GM19438 (cell line): ENCODE measurements around the gene MBNL1.
"Not testable (repeated sequence)": the region's sequence is repeated elsewhere in the genome, so short reads cannot be mapped to it uniquely, and the experiment has no call there.

Source experiments
- ATAC-seq: cut with Tn5 transposase; IDR thresholded peaks from one replicate; pipeline ENCODE4 v1.9.1; 2021; ENCODE audit warnings: low read depth; ENCODE audit not compliant: unreplicated experiment

MBNL1 gene

GRCh38 chr3:152367192-152367591 lies 98.5 kb downstream of the MBNL1 start:
- not testable (repeated sequence) for ATAC-seq

DNA sequence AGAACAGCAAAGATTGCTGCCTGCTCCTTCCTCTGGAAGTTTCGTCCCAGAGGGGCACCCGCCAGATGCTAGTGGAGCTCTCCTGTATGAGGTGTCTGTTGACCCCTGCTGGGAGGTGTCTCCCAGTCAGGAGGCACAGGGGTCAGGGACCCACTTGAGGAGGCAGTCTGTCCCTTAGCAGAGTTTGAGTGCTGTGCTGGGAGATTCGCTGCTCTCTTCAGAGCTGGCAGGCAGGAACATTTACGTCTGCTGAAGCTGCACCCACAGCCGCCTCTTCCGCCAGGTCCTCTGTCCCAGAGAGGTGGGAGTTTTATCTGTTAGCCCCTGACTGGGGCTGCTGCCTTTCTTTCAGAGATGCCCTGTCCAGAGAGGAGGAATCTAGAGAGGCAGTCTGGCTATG lies 103.9 kb downstream of the MBNL1 start:
- not testable (repeated sequence) for ATAC-seq

DNA sequence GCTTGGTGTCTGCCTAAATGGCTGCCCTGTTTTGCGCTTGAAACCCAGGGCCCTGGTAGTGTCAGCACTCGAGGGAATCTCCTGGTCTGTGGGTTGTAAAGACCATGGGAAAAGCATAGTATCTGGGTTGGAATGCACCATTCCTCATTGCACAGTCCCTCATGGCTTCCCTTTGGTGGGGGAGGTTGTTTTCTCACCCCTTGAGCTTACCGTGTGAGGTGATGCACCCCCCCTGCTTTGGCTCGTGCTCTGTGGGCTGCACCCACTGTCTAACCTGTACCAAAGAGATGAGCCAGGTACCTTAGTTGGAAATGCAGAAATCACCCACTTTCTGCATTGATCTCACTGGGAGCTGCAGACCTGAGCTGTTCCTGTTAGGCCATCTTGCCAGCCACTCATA lies 104.7 kb downstream of the MBNL1 start:
- no peak for ATAC-seq

- no peak for ATAC-seq
These were observed 105.7 kb downstream of the MBNL1 start for GRCh38 chr3:152374262-152374990.

- ATAC-seq, result no peak
These were observed 106.8 kb downstream of the MBNL1 start for GRCh38 chr3:152375546-152375945.

DNA sequence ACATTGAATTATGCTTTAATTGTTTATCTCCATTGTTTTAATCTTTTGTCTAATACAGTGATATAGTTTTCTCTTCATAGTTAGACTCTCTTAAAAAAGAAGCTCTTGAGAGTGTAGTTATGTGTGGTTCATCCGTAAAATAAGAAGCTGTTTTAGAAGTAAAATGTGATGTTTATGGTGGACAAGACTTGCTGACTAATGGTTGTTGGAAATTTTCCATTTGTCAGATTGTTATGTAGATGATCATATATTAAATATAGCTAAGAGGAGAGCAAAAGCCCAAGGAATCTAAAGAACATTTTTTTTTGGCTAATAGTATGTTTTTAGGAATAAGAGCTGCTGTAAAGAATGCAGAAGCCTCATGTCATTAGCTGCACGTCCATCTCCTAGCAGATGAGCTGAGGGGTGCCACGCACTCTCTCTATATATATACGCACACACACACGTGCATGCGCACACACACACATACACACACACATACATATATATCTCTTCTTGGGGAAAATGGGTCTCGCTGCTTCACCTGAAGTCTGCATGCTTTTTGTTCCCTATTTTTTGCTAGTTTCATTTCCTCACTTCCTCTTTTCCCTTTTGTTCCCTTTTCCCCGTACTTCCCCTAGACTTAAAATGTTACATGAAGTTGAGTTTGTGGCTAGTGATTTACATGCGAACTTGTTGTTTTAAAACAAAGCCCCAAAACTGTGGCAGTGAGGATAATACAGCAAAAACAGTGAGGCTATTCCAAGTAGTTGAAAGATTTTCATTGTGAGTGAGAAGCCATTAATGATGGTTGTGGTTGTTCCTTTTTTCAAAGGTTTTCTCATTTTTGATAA lies 107.8 kb downstream of the MBNL1 start:
- ATAC-seq, result peak; percentile 81

- peak; percentile 7 for ATAC-seq
These were observed 108.4 kb downstream of the MBNL1 start for GRCh38 chr3:152377184-152377570.

- ATAC-seq, result no peak
These were observed 110.8 kb downstream of the MBNL1 start for GRCh38 chr3:152379415-152380042.

DNA sequence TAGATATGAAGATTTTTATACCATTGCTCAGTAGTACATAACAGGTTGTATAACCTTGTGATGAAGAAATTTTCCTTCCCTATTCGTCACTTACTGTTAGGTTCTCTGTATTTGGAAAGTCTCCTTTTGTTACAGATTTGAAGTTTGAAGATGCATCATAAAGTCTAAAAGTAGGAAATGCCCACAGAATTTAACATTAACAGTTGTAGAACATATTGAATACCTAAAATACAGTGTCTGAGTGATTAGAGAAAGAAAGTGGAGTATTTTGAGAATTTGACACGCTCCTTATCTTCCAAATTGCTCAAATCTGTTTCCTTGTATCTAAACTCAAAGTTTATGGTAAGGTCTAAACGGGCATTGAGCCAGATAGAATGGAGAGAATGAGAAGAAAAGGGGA lies 111.3 kb downstream of the MBNL1 start:
- no peak for ATAC-seq

GRCh38 chr3:152381881-152382295 lies 113.2 kb downstream of the MBNL1 start:
- no peak for ATAC-seq

- no peak for ATAC-seq
These were observed 113.8 kb downstream of the MBNL1 start for GRCh38 chr3:152382312-152383135.

- no peak for ATAC-seq
These were observed 114.4 kb downstream of the MBNL1 start for GRCh38 chr3:152383136-152383606.

- ATAC-seq, result no peak
These were observed 115.7 kb downstream of the MBNL1 start for GRCh38 chr3:152384412-152384811.

DNA sequence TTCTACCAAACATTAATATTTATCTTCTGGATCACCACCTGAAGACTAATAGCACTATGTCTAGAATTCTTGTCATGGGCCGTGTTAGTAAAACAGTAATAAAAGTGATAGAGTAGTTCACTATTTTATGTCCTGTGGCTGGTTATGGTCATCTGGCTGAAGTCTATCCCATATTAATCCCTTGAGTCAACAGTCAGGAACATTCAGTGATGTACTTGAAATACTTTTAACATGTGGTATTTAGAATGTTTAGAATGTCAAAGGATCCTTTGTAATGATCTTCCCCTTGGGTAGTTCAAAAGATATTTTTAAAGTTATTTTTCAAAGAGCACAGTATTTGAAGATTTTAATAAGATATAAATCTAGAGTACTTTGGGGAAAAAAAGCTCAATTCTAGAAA lies 117.0 kb downstream of the MBNL1 start:
- no peak for ATAC-seq

- no peak for ATAC-seq
These were observed 117.5 kb downstream of the MBNL1 start for GRCh38 chr3:152386208-152386607.

DNA sequence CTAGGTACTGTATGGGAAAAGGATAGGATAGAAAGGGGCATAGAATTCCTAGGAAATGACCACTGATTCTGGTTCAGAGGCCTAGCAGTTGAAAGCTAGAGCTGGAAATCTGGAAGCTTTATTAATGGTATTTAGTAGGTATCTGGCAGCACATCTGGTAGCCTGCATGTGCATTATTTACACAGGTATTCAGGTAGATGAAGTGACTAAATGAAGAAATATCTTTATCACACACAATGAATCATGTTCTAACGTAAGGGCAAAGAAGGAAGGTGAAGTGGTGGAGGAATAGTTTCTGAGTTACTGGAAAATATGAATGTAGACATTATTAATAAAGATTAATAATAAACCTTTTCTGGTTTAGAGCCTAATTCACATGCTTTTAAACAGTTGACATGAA lies 119.9 kb downstream of the MBNL1 start:
- no peak for ATAC-seq

- no peak for ATAC-seq
These were observed 120.7 kb downstream of the MBNL1 start for GRCh38 chr3:152389316-152389934.

GRCh38 chr3:152390647-152391046 lies 121.9 kb downstream of the MBNL1 start:
- ATAC-seq, result no peak

DNA sequence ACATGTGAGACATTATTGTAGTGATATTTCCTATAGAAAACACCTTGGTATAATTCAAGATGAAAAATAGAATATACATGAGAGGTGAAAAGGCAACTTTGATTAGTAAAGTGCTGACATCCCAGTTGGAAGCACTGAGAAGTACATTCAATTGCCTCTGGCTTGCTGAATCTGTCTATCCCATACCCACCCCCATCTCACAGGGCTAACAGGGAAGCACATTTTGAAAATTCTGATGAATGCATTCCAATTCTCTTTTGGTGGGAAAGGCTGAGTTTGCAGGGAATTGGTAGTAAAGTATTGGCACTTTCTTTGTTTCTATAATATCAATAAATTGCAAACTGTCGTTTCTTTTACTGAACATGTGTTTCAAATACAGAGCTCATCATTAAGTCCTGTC lies 122.9 kb downstream of the MBNL1 start:
- ATAC-seq, result no peak

DNA sequence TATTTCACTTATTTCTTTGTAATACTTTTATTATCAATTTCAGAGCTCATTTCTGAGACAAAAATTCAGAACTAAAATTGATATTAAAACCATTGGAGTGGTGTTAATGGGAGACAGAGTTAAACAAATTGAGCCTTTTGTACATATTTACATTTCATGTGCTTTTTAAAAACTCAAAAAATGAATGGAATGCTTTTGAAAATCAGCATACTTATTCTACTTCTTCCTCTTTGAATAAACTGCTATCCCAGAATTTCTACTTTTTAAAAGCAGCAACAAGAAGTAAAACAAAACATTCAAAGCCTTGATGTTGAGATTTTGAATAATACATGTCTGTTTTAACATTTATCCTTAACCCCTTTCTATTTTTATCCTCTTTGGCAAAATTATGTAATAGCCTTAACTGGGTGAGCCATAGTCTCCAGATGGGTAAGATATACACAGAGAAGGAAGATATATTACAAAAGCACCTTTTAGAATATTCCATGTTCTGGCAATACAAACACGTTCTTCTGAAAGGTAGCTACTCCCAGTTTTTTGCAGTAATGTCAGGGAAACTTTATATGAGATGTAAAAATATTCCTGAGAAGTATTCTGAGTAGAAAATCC lies 123.6 kb downstream of the MBNL1 start:
- no peak for ATAC-seq
